ENCODE results near the gene RIPK4.

DNA sequence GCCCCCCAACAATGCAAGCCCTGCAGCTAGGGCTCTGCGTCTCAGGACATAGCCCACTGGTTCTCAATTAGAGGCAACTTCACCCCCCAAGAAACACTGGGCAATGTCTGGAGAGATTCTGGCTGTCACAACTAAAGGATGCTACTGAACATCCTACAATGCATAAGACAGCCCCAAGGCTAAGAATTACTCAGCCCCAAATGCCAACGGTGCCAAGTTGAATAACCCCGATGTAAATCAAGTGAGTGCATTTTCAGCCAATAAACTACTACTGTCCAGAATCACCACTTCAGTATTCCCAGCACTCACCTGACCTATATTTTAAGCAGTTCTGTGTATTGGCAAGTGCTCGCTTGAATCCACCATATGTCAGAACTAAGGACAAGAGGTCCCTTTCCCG lies 6.9 kb downstream of the RIPK4 start:
- TF ChIP-seq SP1 (IDR thresholded peaks at IDR 0.05) (no peak), ELF4 (IDR thresholded peaks at IDR 0.05) (no peak), LEF1 (IDR thresholded peaks at IDR 0.05; ENCODE audit: borderline replicate concordance) (no peak), NFRKB (IDR thresholded peaks at IDR 0.05) (no peak), ZNF384 (IDR thresholded peaks at IDR 0.05) (no peak), L3MBTL2 (conservative IDR thresholded peaks at IDR 0.05) (no peak), FOXA1 (IDR thresholded peaks at IDR 0.05) (no peak), SUZ12 (IDR thresholded peaks at IDR 0.05) (no peak)
- TF ChIP-seq, protein P1, sequence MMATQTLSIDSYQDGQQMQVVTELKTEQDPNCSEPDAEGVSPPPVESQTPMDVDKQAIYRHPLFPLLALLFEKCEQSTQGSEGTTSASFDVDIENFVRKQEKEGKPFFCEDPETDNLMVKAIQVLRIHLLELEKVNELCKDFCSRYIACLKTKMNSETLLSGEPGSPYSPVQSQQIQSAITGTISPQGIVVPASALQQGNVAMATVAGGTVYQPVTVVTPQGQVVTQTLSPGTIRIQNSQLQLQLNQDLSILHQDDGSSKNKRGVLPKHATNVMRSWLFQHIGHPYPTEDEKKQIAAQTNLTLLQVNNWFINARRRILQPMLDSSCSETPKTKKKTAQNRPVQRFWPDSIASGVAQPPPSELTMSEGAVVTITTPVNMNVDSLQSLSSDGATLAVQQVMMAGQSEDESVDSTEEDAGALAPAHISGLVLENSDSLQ (IDR thresholded peaks at IDR 0.05), result no peak

Measured in HEK293T (cell line).